Nephron (organoid): Measurements from ENCODE around the gene SMPD2.
A peak's percentile ranks its signal among the peaks of the same experiment; 100 is the strongest.

Experiments
- H3K27ac Mint-ChIP-seq, 3 experiments: 2 replicates each; pipeline ENCODE4 v1.8.0; 2020; ENCODE audit warnings: mixed read lengths in 3 of 3, mild to moderate bottlenecking in 2 of 3, moderate library complexity in 1 of 3
- H3K27me3 Mint-ChIP-seq: 2 replicates; pipeline ENCODE4 v1.8.0; 2021; ENCODE audit warnings: low read depth, mild to moderate bottlenecking, moderate library complexity, mixed read lengths
- H3K36me3 Mint-ChIP-seq: 2 replicates; pipeline ENCODE4 v1.8.0; 2020; ENCODE audit warnings: low read depth, mixed read lengths
- H3K4me1 Mint-ChIP-seq: 2 replicates; pipeline ENCODE4 v1.8.0; 2020; ENCODE audit warnings: mixed read lengths
- H3K4me3 Mint-ChIP-seq, 3 experiments: 2 replicates each; pipeline ENCODE4 v1.8.0; 2020; ENCODE audit warnings: mild to moderate bottlenecking in 3 of 3, mixed read lengths in 3 of 3, moderate library complexity in 2 of 3
- H3K9me3 Mint-ChIP-seq: 2 replicates; pipeline ENCODE4 v1.8.0; 2020; ENCODE audit warnings: mixed read lengths
- TF ChIP-seq, protein P1 (sequence below), 3 experiments: fragments of 200-600 bp; sonication (generic); IDR thresholded peaks; one replicate each; pipeline ENCODE4 v1.5.0; 2021; ENCODE audit warnings: antibody characterized with exemption in 3 of 3; ENCODE audit not compliant: unreplicated experiment in 3 of 3

SMPD2 gene, protein sequence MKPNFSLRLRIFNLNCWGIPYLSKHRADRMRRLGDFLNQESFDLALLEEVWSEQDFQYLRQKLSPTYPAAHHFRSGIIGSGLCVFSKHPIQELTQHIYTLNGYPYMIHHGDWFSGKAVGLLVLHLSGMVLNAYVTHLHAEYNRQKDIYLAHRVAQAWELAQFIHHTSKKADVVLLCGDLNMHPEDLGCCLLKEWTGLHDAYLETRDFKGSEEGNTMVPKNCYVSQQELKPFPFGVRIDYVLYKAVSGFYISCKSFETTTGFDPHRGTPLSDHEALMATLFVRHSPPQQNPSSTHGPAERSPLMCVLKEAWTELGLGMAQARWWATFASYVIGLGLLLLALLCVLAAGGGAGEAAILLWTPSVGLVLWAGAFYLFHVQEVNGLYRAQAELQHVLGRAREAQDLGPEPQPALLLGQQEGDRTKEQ

DNA sequence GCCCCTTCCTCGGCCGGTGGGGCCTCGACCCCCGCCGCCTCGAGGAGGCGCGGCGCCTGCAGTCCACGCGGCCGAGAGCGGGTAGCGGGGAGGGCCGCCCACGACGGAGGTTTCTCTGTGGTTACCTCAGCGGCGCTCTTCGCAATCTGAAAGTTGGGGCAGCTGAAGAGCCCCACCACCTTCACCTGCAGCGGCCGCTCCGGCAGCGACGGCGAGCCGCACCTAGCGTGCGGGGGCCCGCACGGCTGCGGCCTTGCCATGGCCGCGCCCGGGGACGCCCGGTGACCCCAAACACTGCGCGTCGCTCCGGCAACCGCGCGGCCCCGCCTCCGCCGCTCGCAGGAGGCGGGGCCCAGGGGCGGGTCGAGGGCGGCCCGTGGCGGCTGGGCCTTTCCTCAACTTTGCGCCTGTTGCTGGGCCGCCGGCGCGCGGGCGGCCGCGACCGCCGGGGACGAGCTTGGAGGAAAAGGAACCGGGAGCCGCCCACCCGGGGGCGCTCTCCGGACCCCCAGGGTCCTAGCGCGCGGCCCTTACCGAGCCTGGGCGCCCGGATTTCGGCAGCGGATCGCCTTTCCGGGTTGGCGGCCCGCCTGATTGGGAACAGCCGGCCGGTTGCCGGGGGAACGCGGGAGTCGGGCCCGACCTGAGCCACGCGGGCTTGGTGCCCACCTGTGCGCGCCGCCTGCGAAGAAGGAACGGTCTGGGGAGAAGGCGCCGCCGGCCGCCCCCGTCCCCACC, at the start of gene SMPD2, which contains the start of gene PPIL6:
SMPD2 (plus strand) TSS at position 394 of the 738 bp plus-strand sequence. CDS start 398 bp downstream, outside the sequence.
PPIL6 (minus strand) TSS at position 298 of the 738 bp plus-strand sequence; CDS start at position 260, 38 bp downstream.
- H3K36me3 Mint-ChIP-seq = peaks cover 6% of the 10 kb centered on the region
- TF ChIP-seq, protein P1, sequence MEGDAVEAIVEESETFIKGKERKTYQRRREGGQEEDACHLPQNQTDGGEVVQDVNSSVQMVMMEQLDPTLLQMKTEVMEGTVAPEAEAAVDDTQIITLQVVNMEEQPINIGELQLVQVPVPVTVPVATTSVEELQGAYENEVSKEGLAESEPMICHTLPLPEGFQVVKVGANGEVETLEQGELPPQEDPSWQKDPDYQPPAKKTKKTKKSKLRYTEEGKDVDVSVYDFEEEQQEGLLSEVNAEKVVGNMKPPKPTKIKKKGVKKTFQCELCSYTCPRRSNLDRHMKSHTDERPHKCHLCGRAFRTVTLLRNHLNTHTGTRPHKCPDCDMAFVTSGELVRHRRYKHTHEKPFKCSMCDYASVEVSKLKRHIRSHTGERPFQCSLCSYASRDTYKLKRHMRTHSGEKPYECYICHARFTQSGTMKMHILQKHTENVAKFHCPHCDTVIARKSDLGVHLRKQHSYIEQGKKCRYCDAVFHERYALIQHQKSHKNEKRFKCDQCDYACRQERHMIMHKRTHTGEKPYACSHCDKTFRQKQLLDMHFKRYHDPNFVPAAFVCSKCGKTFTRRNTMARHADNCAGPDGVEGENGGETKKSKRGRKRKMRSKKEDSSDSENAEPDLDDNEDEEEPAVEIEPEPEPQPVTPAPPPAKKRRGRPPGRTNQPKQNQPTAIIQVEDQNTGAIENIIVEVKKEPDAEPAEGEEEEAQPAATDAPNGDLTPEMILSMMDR (IDR thresholded peaks at IDR 0.05; ENCODE audit: unreplicated experiment in 3 of 3) = peak in 1 of 3 experiments; percentile 39
- no peaks in the 10 kb centered on the region for H3K27me3 Mint-ChIP-seq
- H3K9me3 Mint-ChIP-seq = no peaks in the 10 kb centered on the region
- peak within 1 kb of the TSS; percentile 83 to 94 (median 90) for H3K27ac Mint-ChIP-seq
- peak within 1 kb of the TSS; percentile 97 to 98 (median 97) for H3K4me3 Mint-ChIP-seq
- peaks cover 17% of the 10 kb centered on the region for H3K4me1 Mint-ChIP-seq

DNA sequence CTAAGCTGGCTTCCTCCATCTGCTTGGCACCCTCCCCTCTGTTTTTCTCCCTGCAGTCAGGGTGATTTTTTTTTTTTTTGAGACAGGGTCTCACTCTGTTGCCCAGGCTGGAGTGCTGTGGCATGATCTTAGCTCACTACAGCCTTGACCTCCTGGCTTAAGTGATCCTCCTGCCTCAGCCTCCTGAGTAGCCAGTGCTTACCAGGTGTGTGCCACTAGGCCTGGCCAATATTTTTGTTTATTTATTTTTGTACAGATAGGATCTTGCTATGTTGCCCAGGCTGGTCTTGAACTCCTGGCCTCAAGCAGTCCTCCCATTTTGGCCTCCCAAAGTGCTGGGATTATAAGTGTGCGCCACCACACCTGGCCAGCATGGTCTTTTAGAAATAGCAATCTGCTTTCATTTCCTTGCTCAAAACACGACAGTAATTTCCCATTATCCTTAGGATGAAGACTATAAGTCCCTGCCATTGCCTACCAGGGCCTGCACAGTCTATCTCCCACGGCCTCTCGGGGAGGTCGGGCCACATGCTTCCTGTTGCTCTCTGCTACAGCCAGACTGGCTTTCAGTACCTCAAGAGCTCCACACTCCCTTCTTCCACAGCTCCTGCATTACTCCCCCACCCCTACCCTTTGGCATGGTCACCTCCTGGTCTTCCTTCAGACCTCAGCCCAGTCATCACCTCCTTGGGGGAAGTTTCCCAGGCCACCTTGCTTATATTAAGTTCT, 47.2 kb upstream of the SMPD2 start:
- no peaks in the 10 kb centered on the region for H3K27me3 Mint-ChIP-seq
- H3K9me3 Mint-ChIP-seq = no peaks in the 10 kb centered on the region
- H3K27ac Mint-ChIP-seq = no peak overlapping the region
- H3K4me3 Mint-ChIP-seq = no peak overlapping the region
- TF ChIP-seq, protein P1 (IDR thresholded peaks at IDR 0.05; ENCODE audit: unreplicated experiment in 3 of 3) = no peak
- H3K4me1 Mint-ChIP-seq = peaks cover 7% of the 10 kb centered on the region
- no peaks in the 10 kb centered on the region for H3K36me3 Mint-ChIP-seq

DNA sequence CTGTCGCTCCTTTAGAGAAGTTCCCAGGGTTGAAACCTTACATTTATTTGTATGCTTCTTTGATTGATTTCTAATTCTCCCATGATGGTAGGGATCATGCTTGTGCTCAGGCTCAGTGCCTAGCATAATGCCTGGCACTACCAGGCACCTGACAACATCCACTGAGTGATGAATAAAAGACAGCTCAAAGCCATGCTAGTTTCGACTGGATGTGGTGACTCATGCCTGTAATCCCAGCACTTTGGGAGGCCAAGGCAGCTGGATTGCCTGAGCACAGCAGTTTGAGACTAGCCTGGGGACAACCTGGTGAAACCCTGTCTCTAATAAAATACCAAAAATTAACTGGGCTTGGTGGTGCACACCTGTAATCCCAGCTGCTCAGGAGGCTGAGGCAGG, 46.6 kb upstream of the SMPD2 start:
- TF ChIP-seq, protein P1 (IDR thresholded peaks at IDR 0.05; ENCODE audit: unreplicated experiment in 3 of 3) = no peak
- H3K4me1 Mint-ChIP-seq = peaks cover 7% of the 10 kb centered on the region
- H3K27ac Mint-ChIP-seq = no peak overlapping the region
- H3K9me3 Mint-ChIP-seq = no peaks in the 10 kb centered on the region
- no peak overlapping the region for H3K4me3 Mint-ChIP-seq
- no peaks in the 10 kb centered on the region for H3K36me3 Mint-ChIP-seq
- no peaks in the 10 kb centered on the region for H3K27me3 Mint-ChIP-seq

DNA sequence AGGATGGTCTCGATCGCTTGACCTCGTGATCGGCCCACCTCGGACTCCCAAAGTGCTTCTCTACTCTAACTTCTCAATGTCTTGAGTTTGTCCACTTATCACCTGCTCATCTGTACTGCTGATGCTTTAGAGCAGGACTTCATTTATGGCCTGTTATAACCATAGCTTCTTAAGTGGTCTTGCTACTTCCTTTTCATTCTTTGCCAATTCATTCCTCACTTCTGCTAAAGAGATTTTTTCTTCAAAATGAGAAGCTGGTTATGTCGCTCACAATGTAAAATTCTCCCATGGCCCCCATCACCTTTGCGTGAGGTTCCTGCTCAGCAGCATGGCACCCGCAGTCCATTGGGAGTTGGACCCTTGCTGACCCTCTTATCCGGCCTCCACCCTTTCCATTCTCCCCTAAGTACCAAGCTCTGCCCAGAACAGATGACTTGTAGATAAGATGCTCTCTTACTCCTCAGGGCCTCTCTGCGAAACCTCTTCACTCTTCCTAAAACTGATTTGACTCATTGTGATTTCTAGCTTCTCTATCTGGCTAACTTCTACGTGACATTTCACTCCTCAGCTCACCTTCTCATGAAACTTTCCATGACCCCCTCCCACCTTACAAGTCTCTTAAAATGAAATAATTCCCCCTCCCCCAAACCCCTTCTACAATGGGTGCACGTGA, 44.3 kb upstream of the SMPD2 start:
- Mint-ChIP-seq H3K27ac (no peak overlapping the region), H3K4me1 (no peaks in the 10 kb centered on the region), H3K27me3 (no peaks in the 10 kb centered on the region), H3K4me3 (no peak overlapping the region), H3K36me3 (no peaks in the 10 kb centered on the region), H3K9me3 (no peaks in the 10 kb centered on the region)
- TF ChIP-seq, protein P1 (IDR thresholded peaks at IDR 0.05; ENCODE audit: unreplicated experiment in 3 of 3) = no peak

DNA sequence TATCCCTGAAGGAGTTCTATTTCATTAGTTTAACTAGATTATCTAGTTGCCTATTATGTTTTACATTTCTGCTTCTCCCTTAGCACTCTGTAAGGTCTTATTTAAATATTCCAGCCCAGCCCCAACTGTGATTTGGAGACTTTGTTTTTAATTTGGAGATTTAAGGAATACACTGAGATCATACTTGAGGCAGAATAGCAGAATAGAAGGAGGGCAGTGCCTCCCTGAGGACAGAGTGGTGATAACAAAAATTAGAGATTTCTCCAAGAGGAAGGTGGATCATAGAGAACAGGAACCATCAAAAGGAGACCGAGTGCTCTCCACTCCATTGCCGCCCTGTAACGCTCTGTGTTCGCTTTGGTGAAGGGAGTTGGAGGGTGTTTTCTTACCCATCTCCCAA, 43.5 kb upstream of the SMPD2 start:
- no peaks in the 10 kb centered on the region for H3K9me3 Mint-ChIP-seq
- H3K36me3 Mint-ChIP-seq = no peaks in the 10 kb centered on the region
- no peak overlapping the region for H3K27ac Mint-ChIP-seq
- no peaks in the 10 kb centered on the region for H3K27me3 Mint-ChIP-seq
- no peak overlapping the region for H3K4me3 Mint-ChIP-seq
- no peaks in the 10 kb centered on the region for H3K4me1 Mint-ChIP-seq
- TF ChIP-seq, protein P1 (IDR thresholded peaks at IDR 0.05; ENCODE audit: unreplicated experiment in 3 of 3) = peak in 2 of 3 experiments; percentile 17 to 20
